Prostate gland (tissue), 2 donors: Measurements from ENCODE around the gene BCAN.

ENCODE experiments used
- POLR2A ChIP-seq: fragments of 450-650 bp; IDR thresholded peaks from one replicate; pipeline ENCODE4 v1.6.1; 2016; ENCODE audit warnings: antibody characterized with exemption, mild to moderate bottlenecking
- POLR2AphosphoS5 ChIP-seq: sonication (generic); formaldehyde crosslinking; IDR thresholded peaks from one replicate; pipeline ENCODE4 v1.6.1; 2017; ENCODE audit warnings: antibody characterized with exemption
- TF ChIP-seq, protein P1 (sequence below), 4 experiments: fragments of 200-600 bp in 2 of 4; fragments of 450-650 bp in 2 of 4; sonication (generic) in 2 of 4; IDR thresholded peaks; 1 replicate in 3 of 4; 2 replicates in 1 of 4; pipeline ENCODE4 v1.5.1; 2016 to 2019; ENCODE audit warnings: antibody characterized with exemption in 4 of 4, mild to moderate bottlenecking in 2 of 4, moderate library complexity in 2 of 4

DNA sequence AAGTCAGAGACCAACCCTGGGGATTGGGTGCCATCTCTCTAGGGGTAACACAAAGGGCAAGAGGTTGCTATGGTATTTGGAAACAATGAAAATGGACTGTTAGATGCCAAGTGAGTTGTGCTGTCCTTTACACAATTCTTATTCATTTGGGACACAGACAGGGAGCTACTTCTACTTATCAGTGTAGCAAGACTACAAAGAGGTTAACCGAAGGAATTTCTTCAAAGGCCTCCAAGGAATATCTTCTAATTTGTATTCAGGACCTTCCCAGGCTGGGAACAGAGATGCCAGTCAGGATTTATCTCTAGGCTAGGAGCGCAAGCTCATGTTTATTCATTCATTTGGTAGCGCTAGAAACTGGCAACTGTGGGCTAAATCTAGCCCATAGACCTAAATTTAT, 47.7 kb upstream of the BCAN start:
- TF ChIP-seq, protein P1, sequence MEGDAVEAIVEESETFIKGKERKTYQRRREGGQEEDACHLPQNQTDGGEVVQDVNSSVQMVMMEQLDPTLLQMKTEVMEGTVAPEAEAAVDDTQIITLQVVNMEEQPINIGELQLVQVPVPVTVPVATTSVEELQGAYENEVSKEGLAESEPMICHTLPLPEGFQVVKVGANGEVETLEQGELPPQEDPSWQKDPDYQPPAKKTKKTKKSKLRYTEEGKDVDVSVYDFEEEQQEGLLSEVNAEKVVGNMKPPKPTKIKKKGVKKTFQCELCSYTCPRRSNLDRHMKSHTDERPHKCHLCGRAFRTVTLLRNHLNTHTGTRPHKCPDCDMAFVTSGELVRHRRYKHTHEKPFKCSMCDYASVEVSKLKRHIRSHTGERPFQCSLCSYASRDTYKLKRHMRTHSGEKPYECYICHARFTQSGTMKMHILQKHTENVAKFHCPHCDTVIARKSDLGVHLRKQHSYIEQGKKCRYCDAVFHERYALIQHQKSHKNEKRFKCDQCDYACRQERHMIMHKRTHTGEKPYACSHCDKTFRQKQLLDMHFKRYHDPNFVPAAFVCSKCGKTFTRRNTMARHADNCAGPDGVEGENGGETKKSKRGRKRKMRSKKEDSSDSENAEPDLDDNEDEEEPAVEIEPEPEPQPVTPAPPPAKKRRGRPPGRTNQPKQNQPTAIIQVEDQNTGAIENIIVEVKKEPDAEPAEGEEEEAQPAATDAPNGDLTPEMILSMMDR (IDR thresholded peaks at IDR 0.05) = no peak
- TF ChIP-seq POLR2A (no peak), POLR2AphosphoS5 (no peak)
